C4-2B (cell line): Measurements from ENCODE around the gene NPPA.

ENCODE experiments used
- H3K27ac ChIP-seq: fragments of 450-650 bp; 2 replicates; pipeline ENCODE4 v1.5.1; 2017
- CTCF ChIP-seq: fragments of 450-650 bp; conservative IDR thresholded peaks from 2 replicates; pipeline ENCODE4 v1.5.1; 2017; ENCODE audit warnings: mild to moderate bottlenecking
- ZFX ChIP-seq: fragments of 450-650 bp; IDR thresholded peaks from 2 replicates; pipeline ENCODE4 v1.6.1; 2017

The NPPA gene

GRCh38 chr1:11839727-11840705 lies 7.6 kb downstream of the NPPA start:
- TF ChIP-seq CTCF, result no peak
- no peak for TF ChIP-seq ZFX
- no peak overlapping the region for H3K27ac ChIP-seq

DNA sequence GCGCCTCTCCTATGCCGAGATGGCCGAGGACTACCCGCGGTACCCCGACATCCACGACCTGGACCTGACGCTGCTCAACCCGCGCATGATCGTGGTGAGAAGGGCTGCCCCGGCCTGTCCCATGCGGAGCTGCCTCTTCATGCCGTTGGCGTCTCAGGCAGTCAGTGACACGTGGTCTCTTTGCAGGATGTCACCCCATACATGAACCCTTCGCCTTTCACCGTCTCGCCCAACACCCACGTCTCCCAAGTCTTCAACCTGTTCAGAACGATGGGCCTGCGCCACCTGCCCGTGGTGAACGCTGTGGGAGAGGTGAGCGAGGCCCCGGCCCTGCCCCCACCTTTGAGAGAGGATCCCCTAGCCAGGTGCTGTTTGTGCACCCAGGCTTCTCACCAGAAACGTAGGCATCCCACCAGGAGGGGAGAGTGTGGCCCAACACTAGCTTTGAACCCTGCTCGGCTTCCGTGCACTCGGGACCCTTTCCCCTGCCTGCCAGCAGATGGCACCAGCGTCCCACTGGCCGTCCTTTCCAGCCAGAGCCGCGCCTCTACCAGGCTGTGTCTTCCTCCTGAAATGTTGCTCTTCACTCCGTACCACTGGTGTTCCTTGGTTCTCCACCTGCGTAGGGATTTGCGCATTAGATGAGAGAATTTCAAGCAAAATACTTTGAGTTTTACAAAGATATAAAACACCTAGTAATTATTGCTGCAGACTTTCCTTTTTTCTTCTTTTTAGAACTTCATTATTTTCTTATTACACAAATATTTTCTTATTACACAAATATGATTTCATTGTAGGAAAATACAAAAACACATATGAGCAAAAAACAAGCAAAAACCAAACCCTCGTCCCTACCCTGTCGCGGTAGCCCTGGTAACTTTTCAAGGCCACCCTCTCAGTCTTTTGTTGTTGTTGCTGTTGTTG lies 9.0 kb downstream of the NPPA start:
- no peak for TF ChIP-seq ZFX
- peak; percentile 100 for TF ChIP-seq CTCF
- no peak overlapping the region for H3K27ac ChIP-seq

GRCh38 chr1:11837767-11838348 lies 9.7 kb downstream of the NPPA start:
- no peak overlapping the region for H3K27ac ChIP-seq
- TF ChIP-seq CTCF, result no peak
- no peak for TF ChIP-seq ZFX

DNA sequence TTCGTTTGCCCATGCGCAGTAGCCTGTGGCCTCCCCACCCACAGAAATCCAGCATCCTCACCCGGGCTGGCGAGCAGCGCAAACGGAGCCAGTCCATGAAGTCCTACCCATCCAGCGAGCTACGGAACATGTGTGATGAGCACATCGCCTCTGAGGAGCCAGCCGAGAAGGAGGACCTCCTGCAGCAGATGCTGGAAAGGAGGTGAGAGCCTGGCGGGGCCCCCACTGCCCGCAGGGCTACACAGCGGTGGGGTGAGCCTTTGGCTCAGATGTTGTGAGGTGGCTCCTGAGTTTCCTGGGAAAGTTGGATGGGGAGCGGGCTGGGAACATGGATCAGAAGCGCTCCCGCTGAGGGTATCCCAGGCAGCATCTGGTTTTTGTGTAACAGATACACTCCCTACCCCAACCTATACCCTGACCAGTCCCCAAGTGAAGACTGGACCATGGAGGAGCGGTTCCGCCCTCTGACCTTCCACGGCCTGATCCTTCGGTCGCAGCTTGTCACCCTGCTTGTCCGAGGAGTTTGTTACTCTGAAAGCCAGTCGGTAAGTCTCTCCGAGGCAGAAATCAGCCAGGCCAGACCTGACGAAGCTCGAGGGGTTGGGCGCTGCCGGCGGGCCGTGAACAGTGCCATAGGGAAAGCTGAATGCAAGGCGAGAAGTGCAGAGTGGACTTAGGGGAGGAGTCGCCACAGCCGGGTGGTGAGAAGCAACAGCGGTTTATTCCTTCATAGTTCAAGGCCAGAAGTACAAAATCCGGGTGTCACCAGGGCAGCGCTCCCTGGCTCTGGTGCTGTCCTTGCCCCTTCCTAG lies 10.4 kb downstream of the NPPA start:
- no peak for TF ChIP-seq ZFX
- no peak for TF ChIP-seq CTCF
- H3K27ac ChIP-seq, result no peak overlapping the region

GRCh38 chr1:11835441-11836225 lies 11.9 kb downstream of the NPPA start:
- no peak overlapping the region for H3K27ac ChIP-seq

More at GRCh38 chr1:11835441-11836225, 11.9 kb downstream of the NPPA start:
- TF ChIP-seq CTCF, result no peak
- TF ChIP-seq ZFX, result no peak
